HPDE6-E6E7 (cell line): ENCODE results near the gene PSMG2.
A peak's percentile ranks its signal among the peaks of the same experiment; 100 is the strongest.

Experiments
- DNase-seq: peaks from one replicate; pipeline ENCODE4 v3.0.0; 2011; ENCODE audit warnings: missing footprints; ENCODE audit errors: extremely low spot score

Gene PSMG2

GRCh38 chr18:12765586-12765985 is 62.7 kb downstream of the PSMG2 start:
- no peak for DNase-seq

- no peak for DNase-seq
Measured at GRCh38 chr18:12766986-12767433, 64.2 kb downstream of the PSMG2 start.

DNA sequence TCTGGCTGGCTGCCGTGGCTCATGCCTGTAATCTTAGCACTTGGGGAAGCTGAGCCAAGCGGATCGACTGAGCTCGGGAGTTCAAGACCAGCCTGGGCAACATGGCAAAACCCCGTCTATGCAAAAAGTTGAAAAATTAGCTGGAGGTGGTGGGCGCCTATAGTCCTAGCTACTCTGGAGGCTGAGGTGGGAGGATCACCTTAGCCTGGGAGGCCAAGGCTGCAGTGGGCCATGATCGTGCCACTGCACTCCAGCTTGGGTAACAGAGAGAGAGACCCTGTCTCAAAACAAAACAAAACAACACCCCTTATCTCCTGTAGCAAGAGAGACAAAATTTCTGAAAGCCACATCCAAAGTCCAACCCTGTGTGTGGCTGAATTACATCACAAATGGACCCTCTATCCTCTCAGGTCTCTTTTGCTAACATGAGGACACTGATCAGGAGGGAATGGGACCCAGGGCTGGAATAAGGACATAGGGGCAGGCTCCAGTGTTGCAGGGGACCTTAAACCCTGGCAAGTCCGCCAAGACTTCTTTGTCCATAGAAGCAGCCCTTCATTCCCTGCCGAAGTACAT is 64.8 kb downstream of the PSMG2 start:
- DNase-seq: no peak

- DNase-seq: no peak
Measured at GRCh38 chr18:12768625-12769024, 65.8 kb downstream of the PSMG2 start.

GRCh38 chr18:12769136-12769535 is 66.3 kb downstream of the PSMG2 start:
- no peak for DNase-seq

DNA sequence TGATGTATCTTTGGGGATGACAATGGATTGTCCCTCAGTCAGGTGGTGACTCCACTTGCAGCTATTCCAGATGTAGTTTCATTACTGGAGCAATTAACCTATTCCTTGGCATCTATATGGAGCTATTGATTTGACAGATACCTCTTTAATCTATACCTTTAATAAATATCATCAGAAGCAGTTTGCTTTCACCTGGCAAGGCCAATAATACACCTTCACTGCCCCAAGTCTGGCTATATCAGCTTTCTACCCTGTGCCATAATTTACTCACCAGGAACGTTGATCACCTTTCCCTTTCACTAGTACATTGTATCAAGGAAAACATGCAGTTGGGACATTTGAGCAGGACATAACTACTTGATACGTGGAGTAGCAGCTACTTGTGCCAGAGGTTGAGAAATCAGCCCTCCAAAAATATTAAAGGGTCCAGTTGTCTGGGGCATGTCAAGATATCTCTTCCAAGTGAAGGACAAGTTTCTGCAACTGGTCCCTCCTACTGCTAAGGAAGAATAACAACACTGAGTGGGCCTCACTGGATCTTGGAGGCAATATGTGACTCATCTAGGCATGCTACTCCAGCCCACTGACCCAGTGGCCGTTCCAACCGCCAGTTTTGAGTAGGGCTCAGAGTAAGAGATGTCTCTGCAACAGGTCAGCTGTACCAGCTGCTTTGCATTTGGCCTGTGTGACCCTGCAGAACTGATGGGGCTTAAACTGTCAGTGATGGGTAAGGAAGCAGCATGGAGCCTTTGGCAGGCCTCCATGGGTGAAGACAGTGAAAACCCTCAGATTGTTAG is 67.0 kb downstream of the PSMG2 start:
- DNase-seq: no peak

GRCh38 chr18:12770469-12771219 is 67.8 kb downstream of the PSMG2 start:
- DNase-seq: peak; percentile 70

DNA sequence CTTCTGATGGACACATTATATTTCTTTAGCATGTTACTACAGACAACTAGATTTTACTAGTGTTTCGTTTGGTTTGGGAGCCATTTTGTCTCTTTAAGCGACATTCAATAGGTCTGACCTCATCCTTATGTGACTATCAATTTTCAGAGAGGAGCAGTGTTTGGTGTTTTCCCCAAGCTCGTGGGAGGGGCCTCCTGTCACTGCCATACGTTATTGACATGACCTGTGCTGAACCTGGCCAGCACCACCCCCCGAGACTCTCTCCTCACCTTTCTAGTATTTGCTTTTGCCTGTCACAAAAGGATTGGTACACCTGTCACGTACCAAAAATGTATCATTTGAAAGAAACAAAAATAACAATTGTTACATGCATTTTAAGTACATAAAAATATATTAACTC is 69.3 kb downstream of the PSMG2 start:
- no peak for DNase-seq

GRCh38 chr18:12773369-12773768 is 70.5 kb downstream of the PSMG2 start:
- DNase-seq: no peak

GRCh38 chr18:12774982-12775381 is 72.1 kb downstream of the PSMG2 start:
- DNase-seq: no peak
